ENCODE measurements around the gene LRRFIP2.
"Not testable (repeated sequence)": the region's sequence is repeated elsewhere in the genome, so short reads cannot be mapped to it uniquely, and the experiment has no call there.

LRRFIP2 gene

DNA sequence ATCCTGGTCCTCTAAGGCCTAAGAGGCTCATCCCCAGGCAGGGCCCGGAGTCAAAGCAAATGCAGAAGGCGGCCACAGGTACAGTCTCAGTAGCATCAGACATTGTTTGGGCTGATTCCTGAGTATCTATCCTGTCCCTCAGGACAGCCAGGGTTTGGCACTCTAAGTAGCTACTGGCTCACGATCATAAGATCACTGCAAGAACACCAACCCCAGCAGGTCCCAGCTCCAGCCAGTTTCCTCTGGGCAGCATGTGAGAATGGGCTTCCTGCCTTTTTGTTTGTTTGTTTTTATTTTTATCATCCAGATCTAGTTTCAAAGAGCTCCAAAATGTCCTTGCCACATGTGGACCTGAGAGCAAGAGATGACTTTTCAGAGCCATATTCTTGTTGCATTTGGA lies 32.7 kb downstream of the LRRFIP2 start:
- DNase-seq = no peak

DNA sequence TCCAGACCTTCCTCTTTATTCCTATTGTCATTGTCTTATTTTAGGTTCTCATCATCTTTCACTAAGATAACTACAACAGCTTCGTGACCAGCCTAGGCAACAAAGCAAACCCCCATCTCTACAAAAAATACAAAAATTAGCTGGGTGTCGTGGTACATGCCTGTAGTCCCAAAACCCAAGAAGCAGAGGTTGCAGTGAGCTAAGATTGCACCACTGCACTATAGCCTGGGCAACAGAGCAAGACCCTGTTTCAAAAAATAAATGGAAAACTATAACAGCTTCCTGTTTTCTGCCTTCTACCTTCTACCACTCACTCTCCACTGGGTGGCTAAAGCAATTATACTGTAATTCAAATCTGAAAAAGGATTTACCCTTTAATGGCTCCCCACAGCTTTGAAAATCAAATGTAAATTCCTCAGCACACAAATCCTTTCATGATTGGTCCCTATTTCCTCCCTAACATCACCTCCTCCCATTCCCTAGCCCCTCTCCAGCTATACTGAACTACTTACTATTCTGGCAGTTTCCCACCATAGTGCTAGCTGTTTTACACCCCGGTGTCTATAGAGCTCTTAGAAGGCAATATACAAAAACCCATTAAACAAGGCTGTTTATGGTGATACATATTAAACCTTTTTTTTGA lies 33.4 kb downstream of the LRRFIP2 start:
- no peak for DNase-seq

DNA sequence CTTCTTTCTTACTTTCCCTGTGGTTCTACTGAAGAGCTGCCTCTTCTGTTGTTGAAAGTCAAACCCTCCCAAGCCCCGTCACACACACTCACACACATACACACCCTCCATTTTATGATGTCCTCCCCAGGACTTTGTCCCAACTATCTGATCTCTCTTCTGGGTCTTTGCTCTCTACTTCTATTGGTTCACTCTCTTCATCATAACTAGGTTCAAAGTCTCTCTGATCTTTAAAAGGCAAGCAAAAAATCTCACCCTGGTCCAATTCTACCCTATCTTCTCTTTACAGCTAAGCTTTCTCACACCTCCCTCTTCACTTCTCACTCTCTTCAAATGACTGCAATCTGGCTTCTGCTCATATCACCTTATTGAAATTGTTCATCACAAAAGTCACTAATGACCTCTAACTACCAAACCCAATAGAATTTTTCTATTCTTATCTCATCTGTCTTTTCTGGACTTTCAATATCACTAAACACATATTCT lies 34.8 kb downstream of the LRRFIP2 start:
- DNase-seq = no peak

DNA sequence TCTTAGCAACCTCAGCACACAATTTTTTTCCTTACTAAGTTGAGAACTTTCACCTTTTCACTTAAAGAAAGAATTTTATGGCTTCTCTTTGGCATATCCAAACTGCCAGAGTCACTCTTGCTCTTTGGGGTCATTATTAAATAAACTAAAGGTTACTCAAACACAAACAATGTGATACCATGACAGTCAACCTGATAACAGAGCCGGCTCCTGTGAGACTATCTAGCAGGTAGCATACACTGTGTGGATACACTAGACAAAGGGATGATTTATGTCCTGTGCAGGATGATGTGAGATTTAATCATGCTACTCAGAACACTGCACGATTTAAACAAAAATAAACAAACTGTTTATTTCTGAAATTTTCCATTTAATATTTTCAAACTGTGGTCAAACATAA lies 35.6 kb downstream of the LRRFIP2 start:
- DNase-seq = no peak

DNA sequence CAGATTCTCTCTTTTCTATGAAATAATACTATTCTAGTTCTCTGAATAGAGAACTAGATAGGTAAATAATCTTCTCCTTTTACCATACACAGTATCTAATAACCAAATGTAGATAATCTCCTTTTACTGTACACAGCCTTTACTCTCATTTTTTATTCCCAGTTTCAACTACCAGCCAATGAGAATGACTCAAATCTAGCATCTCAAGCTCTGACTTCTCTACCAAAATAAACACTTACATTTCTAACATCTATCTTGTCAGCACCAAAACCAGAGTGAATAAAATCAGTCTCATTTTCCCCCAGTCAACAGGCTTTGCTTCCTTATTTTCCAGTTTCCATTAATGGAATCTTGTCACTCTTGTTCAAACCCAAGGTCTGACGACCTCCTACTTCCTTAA lies 36.9 kb downstream of the LRRFIP2 start:
- DNase-seq = no peak

DNA sequence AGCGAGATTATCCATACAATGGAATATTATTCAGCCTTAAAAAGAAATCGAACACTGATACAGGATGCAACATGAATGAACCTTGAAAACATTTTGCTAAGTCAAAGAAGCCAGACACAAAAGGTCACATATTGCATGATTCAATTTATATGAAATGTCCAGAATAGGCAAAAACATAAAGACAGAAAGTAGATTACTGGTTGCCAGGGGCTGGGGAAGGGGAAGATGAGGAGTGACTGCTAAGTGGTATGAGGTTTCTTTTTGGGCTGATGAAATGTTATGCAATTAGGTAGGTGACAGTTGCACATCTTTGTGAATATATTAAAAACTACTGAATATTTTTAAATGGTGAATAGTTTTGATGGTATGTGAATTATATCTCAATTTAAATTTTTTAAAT lies 38.3 kb downstream of the LRRFIP2 start:
- DNase-seq = no peak

DNA sequence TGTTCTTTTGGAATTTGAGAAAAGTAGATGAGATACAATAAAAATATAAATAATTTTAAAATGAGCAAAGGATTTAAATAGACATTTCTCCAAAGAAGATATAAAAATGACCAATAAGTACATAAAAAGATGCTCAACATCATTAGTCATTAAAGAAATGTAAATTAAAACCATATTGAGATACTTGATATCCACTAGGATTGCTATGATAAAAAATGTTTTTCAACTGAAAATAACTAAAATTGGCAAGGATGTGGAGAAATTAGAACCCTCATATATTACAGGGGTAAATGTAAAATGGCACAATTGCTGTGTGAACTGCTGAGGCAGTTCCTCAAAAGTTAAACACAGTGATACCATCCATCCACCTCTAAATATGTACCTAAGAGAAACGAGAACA lies 38.8 kb downstream of the LRRFIP2 start:
- DNase-seq = no peak

DNA sequence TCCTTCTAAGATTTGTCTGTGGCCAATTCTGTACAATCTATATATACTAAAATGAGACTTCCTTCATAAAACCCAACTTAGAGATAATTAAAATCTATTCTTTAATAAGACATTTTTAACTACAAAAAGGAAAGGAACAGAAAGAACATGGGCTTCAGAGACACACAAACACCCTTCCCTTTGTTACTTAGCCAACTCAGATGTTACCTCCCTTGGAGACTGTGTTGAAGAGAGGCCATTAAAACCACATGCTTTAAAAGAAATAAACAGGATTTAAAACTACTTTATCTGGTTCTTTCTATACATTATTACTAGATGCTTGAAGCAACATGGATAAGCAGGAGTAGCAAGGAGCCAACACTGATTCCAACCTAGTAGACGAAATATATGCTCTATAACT lies 42.0 kb downstream of the LRRFIP2 start:
- DNase-seq = no peak

DNA sequence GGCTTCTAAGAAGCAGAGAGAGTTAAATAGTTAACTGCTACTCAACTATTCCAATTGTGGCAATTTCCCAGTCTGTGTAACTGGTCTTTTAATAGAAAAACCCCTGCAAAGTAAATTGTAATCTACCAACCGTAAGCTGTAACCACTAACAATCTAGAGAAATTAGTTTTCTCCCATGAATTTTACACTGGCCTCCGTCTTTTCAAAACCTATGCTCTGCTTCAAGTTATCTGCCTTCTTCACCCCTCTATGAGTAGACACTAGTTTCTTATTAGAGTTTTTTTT lies 42.6 kb downstream of the LRRFIP2 start:
- DNase-seq = no peak

DNA sequence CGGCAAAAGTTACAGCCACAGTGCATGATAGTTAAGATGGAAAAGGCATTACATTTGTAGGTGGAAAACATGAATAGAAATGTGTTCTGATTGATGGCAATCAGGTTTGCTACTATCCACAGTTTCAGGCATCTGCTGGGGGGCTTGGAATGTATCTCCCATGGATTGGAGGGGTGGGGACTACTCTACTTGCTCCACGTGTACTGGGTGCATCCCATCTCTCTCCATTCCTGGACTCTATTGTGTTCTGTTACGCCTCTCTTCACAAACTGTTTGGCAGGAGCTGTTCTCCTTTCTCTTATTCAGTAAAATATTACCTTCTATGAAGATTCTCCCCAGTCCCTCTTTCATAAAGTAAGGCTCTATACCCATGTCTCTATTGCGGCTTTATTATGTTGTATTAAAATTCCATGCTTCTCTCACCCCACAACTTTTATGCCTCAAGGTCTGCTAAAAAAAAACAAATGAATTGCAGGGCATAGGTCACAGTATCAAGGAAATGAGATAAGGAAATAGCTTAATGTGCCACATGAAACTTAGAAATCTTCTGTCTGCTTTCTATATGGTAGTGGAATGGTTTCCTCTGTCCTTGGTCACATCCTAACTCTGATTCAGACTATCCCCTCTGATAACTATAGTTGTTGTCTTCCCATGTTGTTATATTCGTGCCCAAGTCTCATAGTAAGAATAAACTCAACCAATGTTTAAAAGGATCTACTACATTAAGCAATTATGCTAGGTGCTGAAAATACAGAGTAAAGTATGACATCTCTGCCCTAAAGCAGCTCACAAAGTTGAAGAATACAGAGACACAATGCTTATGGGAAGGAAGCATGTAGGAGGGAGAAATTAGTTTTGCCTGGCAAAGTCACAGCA lies 43.2 kb downstream of the LRRFIP2 start:
- DNase-seq = no peak

DNA sequence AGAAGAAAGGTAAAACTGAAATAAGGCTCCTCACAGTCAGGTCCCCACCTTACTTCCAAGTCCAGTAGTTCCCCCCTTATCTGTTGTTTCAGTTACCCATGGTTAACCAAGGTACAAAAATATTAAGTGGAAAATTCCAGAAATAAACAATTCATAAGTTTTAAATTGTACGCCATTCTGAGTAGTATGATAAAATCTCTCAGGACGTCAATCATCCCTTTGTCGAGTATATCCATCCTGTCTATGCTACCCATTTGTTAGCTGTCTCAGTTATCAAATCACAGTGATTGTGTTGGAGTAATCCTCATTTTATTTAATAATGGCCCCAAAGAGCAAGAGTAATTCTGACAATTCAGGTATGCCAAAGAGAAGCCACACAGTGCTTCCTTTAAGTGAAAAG lies 43.9 kb downstream of the LRRFIP2 start:
- no peak for DNase-seq

DNA sequence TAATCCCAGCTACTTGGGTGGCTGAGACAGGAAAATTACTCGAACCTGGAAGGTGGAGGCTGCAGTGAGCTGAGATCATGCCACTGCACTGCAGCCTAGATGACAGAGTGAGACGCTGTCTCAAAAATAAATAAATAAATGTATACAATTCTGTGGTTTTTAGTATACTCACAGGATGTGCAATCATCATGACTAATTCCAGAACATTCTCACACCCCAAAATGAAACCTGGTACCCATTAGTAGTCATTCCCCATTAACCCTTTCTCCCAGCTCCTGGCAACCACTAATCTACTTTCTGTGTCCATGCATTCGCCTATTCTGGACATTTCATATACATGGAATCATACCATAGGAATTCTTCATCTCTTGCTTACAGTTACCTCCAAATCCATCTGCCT lies 44.5 kb downstream of the LRRFIP2 start:
- no peak for DNase-seq

DNA sequence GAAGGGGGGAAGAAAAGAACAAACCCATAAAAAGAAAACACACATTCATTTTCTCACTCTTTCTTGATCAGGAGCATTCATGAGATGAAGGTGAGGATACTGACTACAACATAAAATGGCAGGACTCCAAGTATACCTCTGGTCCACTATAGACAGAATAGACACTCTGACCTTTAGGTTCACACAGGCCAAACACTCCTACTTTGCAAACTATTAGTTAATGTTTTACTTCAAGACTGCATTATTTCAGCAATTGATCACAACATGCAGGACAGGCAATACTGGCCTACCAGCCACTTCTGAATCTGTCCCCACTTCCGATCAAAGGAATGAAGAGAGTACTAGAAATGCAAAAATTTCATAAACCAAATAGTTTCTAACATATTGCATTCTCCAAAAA lies 47.0 kb downstream of the LRRFIP2 start:
- DNase-seq = no peak

DNA sequence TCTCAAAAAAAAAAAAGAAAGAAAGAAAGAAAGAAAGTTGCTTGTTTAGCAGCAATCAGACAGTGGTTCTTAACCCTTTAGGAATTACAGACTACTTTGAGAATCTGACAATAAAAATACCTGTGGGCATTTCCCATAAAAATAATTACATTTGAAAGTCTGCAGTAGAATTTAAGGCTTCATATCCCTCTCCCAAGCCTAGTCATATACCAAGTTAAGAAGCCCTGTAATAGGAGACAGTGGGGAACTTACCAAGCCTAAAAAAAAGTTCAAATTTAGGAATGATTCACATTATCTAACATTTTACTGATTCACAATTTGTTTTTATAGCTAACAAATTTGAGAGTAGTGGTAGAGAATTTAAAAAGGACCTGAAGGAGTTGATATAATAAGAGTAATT lies 47.5 kb downstream of the LRRFIP2 start:
- DNase-seq = no peak

DNA sequence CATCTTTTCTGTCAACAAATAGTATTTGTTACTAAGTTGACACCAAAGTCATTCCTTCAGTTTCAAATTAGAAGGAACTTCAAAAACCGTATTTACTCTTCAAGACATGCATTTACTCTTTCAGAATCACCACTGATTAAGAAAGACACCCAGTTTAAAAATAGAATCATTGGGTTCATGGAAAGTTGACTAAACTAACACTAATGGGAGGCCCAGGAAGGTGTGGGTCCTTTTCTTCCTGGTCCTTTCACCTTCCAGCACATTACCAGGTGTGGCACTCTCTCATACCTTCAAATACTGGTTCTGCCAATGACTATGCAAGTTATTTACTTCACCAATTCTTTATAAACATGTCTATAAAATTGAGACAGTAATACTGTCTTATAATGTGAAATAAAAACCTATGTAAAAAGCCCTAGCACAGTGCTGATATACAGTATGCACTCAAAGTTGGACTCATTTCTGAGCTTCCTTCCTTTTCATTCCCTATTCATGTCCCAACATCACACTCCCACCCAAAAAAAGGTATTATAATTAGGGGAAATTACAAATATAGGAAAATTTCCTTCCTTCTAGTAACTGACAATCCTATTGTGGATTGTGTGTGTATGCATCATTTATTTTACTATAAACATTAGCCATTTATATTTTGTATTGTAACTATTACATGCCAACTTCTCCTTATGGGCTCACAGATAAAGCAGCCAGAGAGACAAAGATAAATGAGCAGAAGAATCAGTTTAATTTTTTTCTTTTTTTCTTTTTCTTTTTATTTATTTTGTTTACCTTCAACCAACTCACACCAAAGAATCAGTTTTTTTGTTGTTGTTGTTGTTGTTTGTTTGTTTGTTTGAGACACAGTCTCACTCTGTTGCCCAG lies 48.9 kb downstream of the LRRFIP2 start:
- DNase-seq = no peak

DNA sequence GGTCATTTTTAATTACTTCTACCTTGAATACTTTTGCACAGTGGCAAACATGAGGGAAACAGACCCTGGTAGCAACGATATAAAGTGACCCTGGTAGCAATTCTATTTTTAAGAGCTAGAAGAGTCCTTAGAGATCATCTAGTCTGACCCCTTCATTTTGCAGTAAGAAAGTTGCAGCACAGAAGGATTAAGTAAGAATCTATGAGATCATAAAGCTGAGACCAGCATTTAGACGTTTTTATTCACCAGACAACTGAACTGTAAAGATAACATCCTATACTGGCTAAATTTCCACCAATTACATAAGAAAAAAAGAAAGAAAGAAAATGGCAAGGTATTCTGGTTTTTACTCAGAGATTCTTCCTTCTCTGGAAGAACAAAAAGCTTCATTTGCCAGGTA lies 49.9 kb downstream of the LRRFIP2 start:
- no peak for DNase-seq

DNA sequence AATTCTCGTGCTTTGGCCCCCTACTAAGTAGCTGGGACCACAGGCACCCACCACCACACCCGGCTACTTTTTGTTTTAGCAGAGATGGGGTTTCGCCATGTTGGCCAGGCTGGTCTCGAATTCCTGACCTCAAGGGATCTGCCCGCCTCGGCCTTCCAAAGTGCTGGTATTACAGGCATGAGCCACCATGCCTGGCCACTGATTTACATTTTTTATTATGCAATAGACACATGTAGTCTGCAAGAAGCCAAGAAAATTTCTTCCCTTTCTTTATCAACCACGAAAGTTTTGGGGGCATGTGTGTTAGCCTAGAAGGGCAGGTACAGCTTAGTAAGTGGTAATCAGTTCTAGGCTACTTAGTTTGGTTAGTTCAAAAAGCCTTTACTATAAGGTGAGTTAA lies 51.1 kb downstream of the LRRFIP2 start:
- no peak for DNase-seq

DNA sequence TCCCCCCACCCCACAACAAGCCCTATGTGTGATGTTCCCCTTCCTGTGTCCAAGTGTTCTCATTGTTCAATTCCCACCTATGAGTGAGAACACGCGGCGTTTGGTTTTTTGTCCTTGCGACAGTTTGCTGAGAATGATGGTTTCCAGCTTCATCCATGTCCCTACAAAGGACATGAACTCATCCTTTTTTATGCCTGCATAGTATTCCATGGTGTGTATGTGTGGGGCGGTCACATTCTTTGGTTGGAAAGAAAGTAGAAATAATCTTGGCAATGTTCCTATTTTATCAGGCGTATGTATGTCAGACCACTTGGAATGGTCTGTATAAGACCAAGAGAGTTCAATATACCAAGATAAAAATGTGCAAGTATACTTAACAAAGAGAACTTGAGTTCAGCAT lies 52.3 kb downstream of the LRRFIP2 start:
- DNase-seq = not testable (repeated sequence)

DNA sequence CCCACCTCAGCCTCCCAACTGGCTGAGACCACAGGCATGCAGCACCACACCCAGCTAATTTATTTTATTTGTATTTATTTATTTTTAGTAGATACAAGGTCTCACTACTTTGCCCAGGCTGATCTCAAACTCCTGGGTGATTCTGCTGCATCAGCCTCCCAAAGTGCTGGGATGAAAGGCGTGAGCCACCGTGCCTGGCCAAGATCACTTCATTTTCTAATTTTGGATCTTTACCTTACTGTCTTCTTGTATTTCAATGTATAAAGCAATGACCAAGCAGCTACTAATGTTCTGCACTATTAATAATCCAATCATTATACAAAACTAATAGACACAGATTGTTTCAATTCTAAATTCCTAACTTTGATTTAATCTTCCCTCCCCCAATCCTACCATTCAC lies 56.2 kb downstream of the LRRFIP2 start:
- no peak for DNase-seq

DNA sequence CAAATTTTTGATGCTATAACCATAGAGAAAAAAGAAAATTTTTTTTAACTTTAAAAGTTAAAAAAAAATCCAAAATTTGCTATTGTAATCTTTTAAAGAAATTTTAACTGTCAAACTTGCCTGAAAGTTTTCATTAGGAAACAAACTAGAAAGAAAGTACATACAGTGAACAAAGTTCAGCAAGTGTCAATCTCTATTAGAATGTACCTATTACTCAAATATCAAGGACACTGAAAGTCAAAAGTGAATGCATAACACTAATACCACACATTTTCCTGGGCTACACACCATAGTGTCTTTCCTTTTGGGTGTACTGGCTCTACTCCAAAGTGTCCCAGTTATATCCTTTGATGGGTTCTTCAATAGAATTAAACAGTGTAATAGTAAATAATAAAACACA lies 56.8 kb downstream of the LRRFIP2 start:
- DNase-seq = no peak

DNA sequence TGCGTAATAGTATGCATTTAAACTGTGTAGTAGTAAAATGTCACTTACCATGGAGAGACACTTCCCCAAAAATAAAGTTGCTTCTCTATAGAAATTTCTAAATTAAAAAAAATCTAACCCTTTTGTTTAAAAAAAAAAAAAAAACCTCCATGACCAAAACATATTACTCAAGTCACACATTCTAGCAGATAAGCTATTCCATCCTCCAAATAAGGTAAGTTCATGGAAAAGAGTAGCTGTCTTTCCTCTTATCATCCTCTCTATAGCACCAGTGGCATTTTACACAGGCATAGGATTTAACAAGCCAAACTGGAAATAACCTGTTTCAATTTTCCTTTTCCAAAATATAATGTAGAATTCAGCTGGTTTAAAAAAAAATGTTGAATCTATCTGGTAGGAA lies 57.4 kb downstream of the LRRFIP2 start:
- no peak for DNase-seq

DNA sequence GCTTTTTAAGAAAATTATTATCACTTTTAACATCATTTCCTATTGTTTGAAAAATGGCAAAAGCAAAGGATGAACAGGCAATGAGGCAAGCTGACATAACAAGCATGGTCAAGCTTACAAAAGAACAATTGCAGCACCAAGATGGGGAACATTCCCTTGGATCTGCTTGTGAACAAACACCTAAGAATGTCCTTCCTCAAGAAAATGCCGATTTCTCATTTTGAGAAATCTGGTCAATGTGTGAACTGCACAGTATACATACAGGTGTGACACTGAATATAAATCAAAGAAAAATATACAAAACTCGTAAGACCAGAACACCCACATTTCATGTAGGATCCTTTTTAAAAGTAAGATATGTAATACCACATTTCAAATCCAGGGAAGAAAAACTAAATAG lies 58.9 kb downstream of the LRRFIP2 start:
- DNase-seq = no peak

DNA sequence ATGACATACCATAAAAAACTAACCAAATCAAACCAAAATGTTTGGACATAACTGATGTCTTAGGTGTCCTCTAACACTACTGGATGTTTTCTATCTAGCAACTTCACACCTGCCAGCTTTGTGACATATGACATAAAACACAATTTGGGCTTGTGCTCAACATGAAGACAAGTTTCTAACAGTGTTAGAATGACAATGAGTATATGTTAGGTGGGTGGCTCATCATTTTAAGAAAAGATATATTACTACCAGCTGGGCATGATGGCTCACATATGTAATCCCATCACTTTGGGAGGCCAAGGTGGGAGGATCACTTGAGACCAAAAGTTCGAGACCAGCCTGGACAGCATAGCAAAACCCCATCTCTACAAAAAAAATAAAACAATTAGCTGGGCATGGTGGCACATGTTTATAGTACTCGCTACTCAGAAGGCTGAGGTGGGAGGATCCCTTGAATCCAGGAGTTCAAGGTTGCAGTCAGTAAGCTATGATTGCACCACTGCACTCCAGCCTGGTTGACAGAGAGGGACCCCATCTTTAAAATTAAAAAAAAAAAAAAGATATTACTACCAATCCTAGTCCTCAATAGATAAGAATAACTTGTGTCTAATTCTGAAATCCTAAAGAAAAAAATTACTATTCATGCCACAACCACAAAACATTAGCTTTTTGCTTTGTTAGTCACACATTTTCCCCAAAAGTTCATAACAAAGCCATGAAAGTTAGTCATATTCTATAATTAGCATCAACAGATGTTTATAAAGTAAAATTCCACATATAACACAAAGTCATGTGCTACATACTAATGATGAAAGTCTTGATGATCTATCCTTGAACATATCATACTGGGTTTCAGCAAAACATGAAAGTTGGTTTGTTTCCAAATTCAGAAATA lies 59.9 kb downstream of the LRRFIP2 start:
- no peak for DNase-seq

Measured in stimulated activated CD4-positive, alpha-beta T cell treated with anti-CD3 and anti-CD28 coated beads, Interleukin-1b, Interleukin-23, amount 100 ng/mL, for 48 hours (primary cell).